HG03439 (cell line): Measurements from ENCODE around the gene SQSTM1.
A peak's percentile ranks its signal among the peaks of the same experiment; 100 is the strongest.
"Not testable (repeated sequence)": the region's sequence is repeated elsewhere in the genome, so short reads cannot be mapped to it uniquely, and the experiment has no call there.

Experiments used
- ATAC-seq: cut with Tn5 transposase; IDR thresholded peaks from one replicate; pipeline ENCODE4 v1.9.1; 2021; ENCODE audit warnings: mild to moderate bottlenecking, moderate library complexity; ENCODE audit not compliant: unreplicated experiment

Gene SQSTM1

GRCh38 chr5:179820483-179821297 lies at the start of gene SQSTM1:
TSS of gene SQSTM1 (plus strand) at chr5:179820905. CDS start at chr5:179820937, 32 bp downstream.
- ATAC-seq = peak; percentile 36

GRCh38 chr5:179771311-179771895 lies 49.3 kb upstream of the SQSTM1 start:
- no peak for ATAC-seq

GRCh38 chr5:179772351-179772750 lies 48.4 kb upstream of the SQSTM1 start:
- no peak for ATAC-seq

GRCh38 chr5:179773686-179774040 lies 47.0 kb upstream of the SQSTM1 start:
- no peak for ATAC-seq

- no peak for ATAC-seq
Observed at GRCh38 chr5:179774442-179774841, 46.3 kb upstream of the SQSTM1 start.

GRCh38 chr5:179776411-179776938 lies 44.2 kb upstream of the SQSTM1 start:
- no peak for ATAC-seq

- no peak for ATAC-seq
Observed at GRCh38 chr5:179777456-179777855, 43.2 kb upstream of the SQSTM1 start.

- ATAC-seq = no peak
Observed at GRCh38 chr5:179777909-179778308, 42.8 kb upstream of the SQSTM1 start.

GRCh38 chr5:179778591-179778990 lies 42.1 kb upstream of the SQSTM1 start:
- no peak for ATAC-seq

- no peak for ATAC-seq
Observed at GRCh38 chr5:179779826-179780225, 40.9 kb upstream of the SQSTM1 start.

- no peak for ATAC-seq
Observed at GRCh38 chr5:179780362-179780761, 40.3 kb upstream of the SQSTM1 start.

GRCh38 chr5:179781846-179782245 lies 38.9 kb upstream of the SQSTM1 start:
- ATAC-seq = no peak

GRCh38 chr5:179783128-179783527 lies 37.6 kb upstream of the SQSTM1 start:
- ATAC-seq = no peak

GRCh38 chr5:179786861-179787260 lies 33.8 kb upstream of the SQSTM1 start:
- ATAC-seq = no peak

GRCh38 chr5:179788193-179788854 lies 32.4 kb upstream of the SQSTM1 start:
- ATAC-seq = no peak

GRCh38 chr5:179789278-179789677 lies 31.4 kb upstream of the SQSTM1 start:
- ATAC-seq = not testable (repeated sequence)

GRCh38 chr5:179791881-179792611 lies 28.7 kb upstream of the SQSTM1 start:
- no peak for ATAC-seq

GRCh38 chr5:179792612-179793467 lies 27.9 kb upstream of the SQSTM1 start:
- no peak for ATAC-seq

GRCh38 chr5:179793468-179794139 lies 27.1 kb upstream of the SQSTM1 start, which contains the start of gene LTC4S:
TSS of gene LTC4S (plus strand) at chr5:179793986. CDS start at chr5:179794081, 95 bp downstream.
- no peak for ATAC-seq
